M059J (cell line): ENCODE data around the gene PKD1. TPM values are rescaled to one million over a fixed set of nuclear protein-coding genes. Genes with fewer than 3 reads are reported as not detected.
A peak's percentile ranks its signal among the peaks of the same experiment; 100 is the strongest.

Source experiments
- DNase-seq: peaks from one replicate; pipeline ENCODE4 v3.0.0-alpha.2; 2012; ENCODE audit warnings: low read depth
- total RNA-seq: library from RNA; depleted of rRNA; stranded (reverse); fragments of >200 nt; shearing (Covaris generic); gene quantifications from 2 replicates; pipeline ENCODE4 v1.2.3, GENCODE V29; 2014

The PKD1 gene
- total RNA-seq, 1 experiment from 2014 or later = 56.0 TPM

DNA sequence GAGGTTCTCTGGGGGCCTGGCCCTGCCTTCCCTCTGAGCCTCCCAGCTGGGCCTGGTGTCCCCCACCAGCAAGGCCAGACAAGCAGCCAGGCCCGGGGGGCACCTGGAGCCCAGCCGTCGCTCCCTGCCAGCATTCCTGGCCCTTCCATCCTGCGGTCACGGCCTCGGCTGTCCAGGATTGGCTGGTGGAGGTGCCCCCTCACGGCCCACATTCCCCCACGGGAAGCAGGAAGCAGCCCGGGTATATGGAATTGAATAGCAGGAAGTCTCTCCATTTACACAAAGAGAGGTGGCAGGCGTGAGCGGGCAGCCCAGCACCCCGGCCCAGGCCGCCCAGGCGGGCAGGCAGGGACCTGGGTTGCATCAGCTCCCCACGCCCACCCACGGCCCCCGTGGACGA, 34.4 kb upstream of the PKD1 start:
- DNase-seq = no peak

DNA sequence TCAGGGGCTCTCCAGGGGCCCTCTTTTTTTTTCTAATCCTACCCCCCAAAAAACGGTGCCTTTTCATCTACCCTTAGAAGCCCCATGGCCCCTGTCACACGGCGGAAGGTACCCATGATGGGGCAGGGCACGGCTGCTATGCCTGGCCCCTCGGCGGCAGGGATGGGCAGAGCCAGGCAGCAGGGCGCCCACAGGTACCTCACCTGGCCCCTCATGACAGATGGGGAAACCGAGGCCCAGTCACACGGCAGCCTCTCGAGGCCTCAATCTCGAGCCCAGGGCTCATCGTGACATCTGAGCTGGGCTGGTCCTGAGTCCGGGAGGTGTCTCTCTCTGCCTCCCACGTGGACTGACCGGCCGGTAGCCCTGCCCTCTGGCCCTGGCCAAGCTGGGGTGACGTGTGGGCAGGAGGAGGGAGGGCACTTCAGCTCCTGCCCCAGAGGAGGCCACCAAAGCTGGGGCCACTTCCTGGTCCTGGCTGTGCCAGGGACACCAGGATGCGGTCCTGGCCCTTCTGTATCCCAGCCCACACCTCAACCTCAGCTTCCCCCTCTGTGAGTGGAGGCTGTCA, 31.5 kb upstream of the PKD1 start:
- DNase-seq = no peak

- no peak for DNase-seq
These were observed 30.8 kb upstream of the PKD1 start for GRCh38 chr16:2166263-2167067.

GRCh38 chr16:2165861-2166260, 30.2 kb upstream of the PKD1 start:
- no peak for DNase-seq

GRCh38 chr16:2163211-2163881, 27.6 kb upstream of the PKD1 start:
- DNase-seq = no peak

DNA sequence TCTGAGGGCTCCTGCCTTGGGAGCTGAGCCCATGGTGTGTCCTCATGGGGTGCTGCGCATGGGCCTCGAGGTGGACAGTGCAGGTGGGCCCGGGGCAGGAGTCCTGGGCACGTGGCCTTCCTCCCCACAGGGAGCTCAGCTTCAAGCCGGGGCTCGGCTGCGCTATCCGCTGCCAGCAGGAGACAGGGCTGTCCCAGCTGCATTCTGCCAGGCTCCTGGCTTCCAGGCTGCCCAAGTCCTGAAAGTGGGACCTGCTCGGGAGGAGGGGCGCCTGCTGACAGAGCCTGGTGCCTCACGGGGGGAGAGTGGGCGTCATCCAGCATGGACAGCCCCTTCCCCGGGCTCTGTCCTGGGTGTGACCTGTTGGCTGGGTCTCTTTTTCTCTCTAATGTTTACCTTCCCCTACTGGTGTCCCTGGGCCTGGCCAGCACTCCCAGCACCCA, 27.0 kb upstream of the PKD1 start:
- DNase-seq = no peak

DNA sequence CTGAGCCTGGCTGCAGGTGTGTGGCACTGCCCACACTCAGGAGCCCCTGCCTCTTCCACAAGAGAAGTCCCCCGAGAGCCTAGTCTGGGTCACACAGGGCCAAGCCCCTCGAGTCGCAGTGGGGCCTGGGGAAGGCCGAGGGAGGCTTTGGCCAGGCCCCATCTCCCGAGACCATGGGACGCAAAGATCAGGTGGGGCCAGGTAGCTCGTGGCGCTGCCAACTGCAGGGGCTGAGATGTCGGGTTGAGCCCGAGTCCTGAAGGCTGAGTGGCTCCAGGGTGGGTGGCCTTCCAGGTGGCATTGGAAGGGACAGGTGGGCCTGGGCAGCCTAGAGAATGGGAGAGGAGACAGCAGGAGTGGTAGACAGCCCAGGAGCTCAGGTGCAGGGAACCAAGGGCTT, 26.2 kb upstream of the PKD1 start:
- DNase-seq = no peak

DNA sequence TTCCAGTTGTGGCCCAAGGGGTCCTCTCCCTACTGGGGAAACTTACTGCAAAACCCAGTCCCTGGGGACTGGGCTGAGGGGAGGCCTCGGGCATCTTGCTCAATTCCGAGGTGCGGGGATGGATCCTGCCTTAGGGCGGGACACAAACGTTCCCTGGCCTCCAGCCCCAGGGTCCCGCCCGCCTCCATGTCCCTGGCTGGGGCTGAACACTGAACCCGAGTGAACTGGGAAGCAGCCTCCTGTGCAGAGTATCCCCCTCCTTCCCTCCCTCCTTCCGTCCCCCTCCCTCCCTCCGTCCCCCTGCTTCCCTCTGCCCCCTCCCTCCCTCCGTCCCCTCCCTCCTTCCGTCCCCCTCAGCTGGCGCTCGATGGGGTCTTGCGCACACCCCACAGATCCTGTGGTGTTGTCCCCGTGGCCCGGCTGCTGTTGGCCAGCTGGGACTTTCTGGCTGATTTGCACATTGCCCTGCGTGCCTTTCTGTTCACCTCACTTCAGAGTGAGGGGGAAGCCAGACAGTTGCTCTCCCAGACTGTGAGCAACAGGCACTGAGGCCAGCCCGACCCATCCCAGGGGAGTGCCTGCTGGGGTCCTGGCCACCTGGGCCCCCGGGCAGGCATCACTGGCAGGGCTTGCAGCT, 25.3 kb upstream of the PKD1 start:
- no peak for DNase-seq

DNA sequence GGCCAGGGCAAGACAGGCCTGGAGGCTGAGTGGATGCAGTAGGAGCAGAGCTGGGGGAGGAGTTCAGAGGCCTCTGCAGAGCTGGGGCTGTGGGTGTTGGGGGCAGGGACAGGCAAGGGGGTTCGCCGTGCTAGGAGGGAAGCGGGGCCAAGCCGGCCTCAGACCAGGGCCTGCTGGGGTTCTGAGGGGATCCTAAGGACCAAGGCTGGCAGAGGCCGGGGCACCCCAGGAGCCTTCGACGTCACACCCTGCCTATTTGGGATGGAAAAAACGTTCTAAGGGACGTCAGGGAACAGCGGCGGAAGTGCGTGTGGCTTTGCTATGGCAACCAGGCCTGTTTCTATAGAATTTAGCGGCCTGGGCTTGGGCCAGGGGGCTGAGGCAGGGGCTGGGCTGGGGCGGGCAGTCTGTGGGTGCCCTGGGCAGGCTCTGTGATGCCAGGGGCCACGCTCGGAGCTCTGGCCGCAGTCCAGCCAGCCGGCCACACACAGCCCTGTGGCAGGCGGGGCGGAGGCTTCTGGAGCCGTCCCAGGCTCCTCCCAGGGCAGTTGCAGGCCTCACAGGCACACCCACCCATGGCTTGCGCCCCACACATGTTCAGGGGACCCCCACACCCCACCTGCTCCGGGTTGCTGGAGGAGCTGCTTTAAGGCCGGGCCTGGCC, 23.6 kb upstream of the PKD1 start:
- DNase-seq = no peak

- no peak for DNase-seq
These were observed 22.6 kb upstream of the PKD1 start for GRCh38 chr16:2158262-2158638.

GRCh38 chr16:2157480-2158261, 22.0 kb upstream of the PKD1 start:
- DNase-seq = no peak

DNA sequence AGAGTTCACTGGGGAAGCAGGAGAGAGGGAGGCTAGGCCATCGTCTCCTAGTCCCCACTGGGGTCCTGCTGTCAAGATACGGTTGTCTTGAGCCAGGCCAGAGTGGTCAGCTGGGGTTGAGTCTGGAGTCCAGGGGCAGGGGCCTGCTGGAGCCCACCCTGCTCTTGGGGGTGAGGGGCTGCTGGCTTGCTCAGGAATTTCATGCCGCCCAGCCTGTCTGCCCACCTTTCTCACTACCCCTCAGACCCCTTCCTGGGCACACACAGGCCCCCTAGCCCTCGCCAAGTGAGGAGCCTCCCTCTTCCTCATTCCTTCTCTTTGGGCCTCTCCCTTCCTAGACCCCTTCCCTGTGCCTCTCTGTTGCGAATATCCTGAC, 21.1 kb upstream of the PKD1 start:
- no peak for DNase-seq

DNA sequence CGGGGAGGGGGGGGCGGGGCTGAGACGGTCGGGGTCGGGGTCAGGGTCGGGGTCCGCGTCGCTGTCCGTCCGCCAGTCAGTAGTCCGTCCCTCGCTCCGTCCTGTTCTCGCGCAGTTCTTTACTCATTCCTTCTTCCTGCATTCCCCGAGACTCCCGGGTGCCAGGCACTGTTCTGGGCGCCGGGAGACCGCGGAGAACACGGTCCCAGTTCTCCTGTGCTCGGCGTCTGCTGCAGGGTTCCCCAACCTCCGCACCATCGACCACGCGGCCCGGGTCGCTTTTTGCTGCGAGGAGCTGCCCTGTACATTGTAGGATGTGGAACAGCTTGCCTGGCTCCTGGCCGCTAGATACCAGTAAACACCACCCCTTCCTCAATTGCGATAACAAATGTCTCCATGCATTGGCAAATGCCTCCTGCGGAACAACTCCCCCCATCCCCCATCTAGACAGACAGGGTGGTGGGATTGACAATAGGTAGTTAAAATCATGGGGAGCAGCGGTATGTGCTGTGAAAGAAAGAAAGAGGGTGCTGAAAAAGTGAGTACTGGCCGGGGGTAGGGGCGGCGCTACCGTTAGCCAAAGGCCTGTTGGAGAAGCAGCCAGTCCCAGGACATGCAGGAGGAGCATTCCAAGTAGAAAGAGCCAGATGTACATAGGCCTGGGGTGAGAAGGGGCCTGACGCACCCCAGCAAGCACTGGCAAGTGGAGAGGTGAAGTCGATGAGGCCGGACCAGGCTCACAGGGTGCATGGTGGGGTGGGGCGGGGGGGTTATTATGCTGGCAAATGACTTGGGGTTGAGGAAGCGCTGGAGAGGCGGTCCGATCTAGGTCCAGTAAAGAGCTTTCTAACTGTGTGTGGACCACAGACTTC, 20.5 kb upstream of the PKD1 start:
- DNase-seq = no peak

DNA sequence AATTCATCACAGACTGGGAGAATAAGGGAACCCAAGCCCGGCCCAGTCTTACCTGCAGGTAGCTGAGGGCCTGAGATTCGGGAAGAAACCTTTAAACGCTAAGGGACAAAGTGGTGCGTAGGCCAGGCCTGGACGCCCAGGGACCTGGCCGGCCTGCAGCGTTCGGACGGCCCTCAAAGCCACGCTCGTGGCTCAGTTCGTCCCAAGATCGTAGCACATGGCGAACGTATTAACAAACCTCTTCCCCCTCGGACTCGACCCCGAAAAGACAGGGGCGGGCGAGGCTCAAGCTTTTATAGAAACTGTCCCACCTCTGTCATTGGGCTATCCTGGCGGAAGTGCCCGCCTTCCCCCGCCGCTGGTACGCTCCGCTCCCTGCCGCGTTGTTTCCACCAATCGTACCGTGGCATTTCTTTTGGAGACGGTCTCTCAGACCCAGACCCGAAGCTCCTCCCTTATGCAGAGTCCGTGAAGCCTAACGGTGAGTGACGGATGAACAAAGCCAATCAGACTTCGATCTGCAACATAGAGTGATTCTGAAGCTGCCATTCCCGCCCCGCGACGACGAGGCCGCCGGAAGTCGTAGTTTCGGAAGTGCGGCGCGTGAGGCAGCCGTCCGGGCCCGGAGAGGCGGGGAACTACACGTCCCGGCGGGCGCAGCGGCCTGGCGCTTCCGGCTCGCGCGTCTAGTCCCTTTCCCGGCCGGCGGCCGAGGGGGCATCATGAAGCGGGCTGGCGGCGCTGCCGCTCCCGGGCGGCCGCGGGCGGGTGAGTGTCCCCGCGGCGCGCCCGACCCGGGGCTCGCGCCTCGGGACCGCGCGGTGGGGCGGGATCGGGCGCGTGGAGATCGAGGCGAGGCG, 19.6 kb upstream of the PKD1 start, which contains the start of gene TRAF7:
TRAF7 (plus strand) TSS at position 692 of the 860 bp plus-strand sequence. CDS start 8,139 bp downstream, outside the sequence.
- DNase-seq = peak; percentile 100

DNA sequence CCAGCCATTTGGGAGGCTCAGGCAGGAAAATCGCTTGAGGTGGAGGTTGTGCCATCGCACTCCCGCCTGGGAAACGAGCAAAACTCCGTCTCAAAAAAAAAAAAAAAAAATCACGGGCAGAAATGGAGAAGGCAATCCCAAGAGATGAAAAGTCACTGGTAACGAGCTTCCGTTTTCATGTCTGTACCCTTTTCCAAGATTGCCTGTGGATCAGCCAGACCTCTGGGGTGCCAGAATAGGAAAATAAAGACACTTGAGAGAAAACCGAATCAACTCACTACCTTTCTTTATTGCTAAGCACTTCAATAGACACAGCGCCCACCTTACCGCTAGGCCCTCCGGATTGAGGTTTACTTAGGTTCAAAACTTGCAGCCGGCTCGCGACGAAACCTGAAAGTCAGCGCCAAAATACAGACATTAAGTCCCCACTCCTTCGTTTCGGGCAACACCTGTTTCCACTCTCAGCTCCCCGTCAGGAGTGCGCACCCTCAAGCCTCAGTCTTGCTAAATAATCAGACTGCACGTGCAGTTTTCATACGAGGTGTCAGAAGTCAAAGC, 18.9 kb upstream of the PKD1 start:
- no peak for DNase-seq

DNA sequence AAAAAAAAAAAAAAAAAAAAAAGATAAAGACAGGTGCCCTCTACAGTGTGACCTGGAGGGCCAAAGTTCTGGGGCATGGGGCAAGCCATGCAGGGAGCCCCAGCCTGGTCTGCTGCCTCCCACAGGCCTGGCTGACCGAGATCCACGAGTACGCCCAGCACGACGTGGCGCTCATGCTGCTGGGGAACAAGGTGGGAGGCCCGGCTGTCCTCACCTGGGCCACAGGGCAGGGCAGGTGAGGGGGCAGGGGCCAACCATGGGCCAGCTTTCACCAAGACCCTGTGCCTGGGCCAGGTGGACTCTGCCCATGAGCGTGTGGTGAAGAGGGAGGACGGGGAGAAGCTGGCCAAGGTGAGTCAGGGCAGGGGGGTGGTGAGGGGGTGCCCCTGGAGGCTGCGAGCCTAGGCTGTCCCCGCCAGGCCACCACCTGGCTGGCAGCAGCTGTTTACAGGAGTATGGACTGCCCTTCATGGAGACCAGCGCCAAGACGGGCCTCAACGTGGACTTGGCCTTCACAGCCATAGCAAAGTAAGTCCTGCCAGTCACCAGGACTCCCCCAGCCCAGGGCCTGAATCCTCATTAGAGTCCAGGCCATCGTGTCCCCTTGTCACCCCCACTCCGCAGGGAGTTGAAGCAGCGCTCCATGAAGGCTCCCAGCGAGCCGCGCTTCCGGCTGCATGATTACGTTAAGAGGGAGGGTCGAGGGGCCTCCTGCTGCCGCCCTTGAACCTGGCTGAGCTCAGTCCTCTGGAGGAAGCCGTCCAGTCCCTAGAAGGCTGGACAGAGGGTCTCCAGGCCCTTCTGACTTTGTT, 17.2 kb upstream of the PKD1 start:
- no peak for DNase-seq

- DNase-seq = no peak
These were observed 15.7 kb upstream of the PKD1 start for GRCh38 chr16:2151188-2152091.
